GM12801 (cell line): Measurements from ENCODE around the gene SH3RF2.

Experiments
- CTCF ChIP-seq: IDR thresholded peaks from one replicate; pipeline ENCODE4 v1.5.1; 2011; ENCODE audit warnings: control low read depth; ENCODE audit not compliant: insufficient read length; ENCODE audit errors: extremely low read depth

The SH3RF2 gene

GRCh38 chr5:146050086-146050485 lies 113.7 kb downstream of the SH3RF2 start:
- no peak for TF ChIP-seq CTCF

GRCh38 chr5:146051678-146052077 lies 115.3 kb downstream of the SH3RF2 start:
- TF ChIP-seq CTCF: no peak

GRCh38 chr5:146052780-146053179 lies 116.4 kb downstream of the SH3RF2 start:
- TF ChIP-seq CTCF: no peak

GRCh38 chr5:146055432-146055831 lies 119.1 kb downstream of the SH3RF2 start:
- no peak for TF ChIP-seq CTCF

GRCh38 chr5:146059460-146060220 lies 123.3 kb downstream of the SH3RF2 start:
- TF ChIP-seq CTCF: no peak

- no peak for TF ChIP-seq CTCF
Observed at GRCh38 chr5:146060221-146060585, 123.8 kb downstream of the SH3RF2 start.

- no peak for TF ChIP-seq CTCF
Observed at GRCh38 chr5:146066968-146067367, 130.6 kb downstream of the SH3RF2 start.
